Iris pigment epithelial cell (primary cell): ENCODE results near the gene PSMC3.

Experiments
- DNase-seq: peaks from one replicate; pipeline ENCODE4 v3.0.0-alpha.2; 2011; ENCODE audit warnings: low read depth

Gene PSMC3

GRCh38 chr11:47443028-47443700, 16.9 kb upstream of the PSMC3 start:
- no peak for DNase-seq

GRCh38 chr11:47442514-47442913, 16.3 kb upstream of the PSMC3 start:
- DNase-seq, result no peak

- DNase-seq, result no peak
These were observed 15.2 kb upstream of the PSMC3 start for GRCh38 chr11:47441421-47441820.

GRCh38 chr11:47440054-47440476, 13.8 kb upstream of the PSMC3 start:
- no peak for DNase-seq

GRCh38 chr11:47438721-47439120, 12.5 kb upstream of the PSMC3 start:
- no peak for DNase-seq

- DNase-seq, result no peak
These were observed 11.6 kb upstream of the PSMC3 start for GRCh38 chr11:47437746-47438418.

- DNase-seq, result no peak
These were observed 11.0 kb upstream of the PSMC3 start for GRCh38 chr11:47437218-47437745.

GRCh38 chr11:47436726-47437125, 10.5 kb upstream of the PSMC3 start:
- no peak for DNase-seq

- no peak for DNase-seq
These were observed 9.4 kb upstream of the PSMC3 start for GRCh38 chr11:47435687-47436086.

GRCh38 chr11:47434011-47434786, 8.0 kb upstream of the PSMC3 start:
- no peak for DNase-seq

GRCh38 chr11:47433157-47433556, 6.9 kb upstream of the PSMC3 start:
- no peak for DNase-seq

GRCh38 chr11:47431356-47432083, 5.3 kb upstream of the PSMC3 start:
- no peak for DNase-seq

GRCh38 chr11:47430524-47430923, 4.3 kb upstream of the PSMC3 start:
- DNase-seq, result no peak

GRCh38 chr11:47425611-47426010, 628 bp downstream of the PSMC3 start:
- no peak for DNase-seq

- no peak for DNase-seq
These were observed 7.6 kb downstream of the PSMC3 start for GRCh38 chr11:47418454-47419259.

- no peak for DNase-seq
These were observed 8.5 kb downstream of the PSMC3 start for GRCh38 chr11:47417712-47418111.

GRCh38 chr11:47415949-47416472, 10.2 kb downstream of the PSMC3 start:
- DNase-seq, result peak; percentile 98

- no peak for DNase-seq
These were observed 11.0 kb downstream of the PSMC3 start for GRCh38 chr11:47415091-47415854.

GRCh38 chr11:47414685-47415070, 11.6 kb downstream of the PSMC3 start:
- DNase-seq, result no peak
